Measurements from ENCODE around the gene C10orf143.

DNA sequence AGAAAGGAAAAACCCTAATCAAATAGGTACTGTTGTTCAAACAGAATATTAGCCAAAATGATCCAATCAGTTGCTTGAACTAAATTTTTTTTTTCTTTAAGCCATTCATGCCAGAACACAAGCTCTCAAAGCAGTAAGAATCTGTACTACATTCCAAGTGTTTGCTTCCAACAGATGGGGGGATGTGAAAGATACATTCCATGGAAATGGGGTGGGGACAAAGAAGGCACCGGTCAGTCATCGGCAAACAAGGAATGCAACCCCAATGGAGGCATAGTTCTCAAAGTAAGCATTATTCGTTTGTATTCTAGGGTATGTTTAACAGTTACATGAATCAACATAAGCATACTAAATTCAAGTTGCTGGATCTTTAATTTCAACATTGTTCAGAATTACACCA is 32.5 kb downstream of the C10orf143 start:
- TF ChIP-seq, protein P1, sequence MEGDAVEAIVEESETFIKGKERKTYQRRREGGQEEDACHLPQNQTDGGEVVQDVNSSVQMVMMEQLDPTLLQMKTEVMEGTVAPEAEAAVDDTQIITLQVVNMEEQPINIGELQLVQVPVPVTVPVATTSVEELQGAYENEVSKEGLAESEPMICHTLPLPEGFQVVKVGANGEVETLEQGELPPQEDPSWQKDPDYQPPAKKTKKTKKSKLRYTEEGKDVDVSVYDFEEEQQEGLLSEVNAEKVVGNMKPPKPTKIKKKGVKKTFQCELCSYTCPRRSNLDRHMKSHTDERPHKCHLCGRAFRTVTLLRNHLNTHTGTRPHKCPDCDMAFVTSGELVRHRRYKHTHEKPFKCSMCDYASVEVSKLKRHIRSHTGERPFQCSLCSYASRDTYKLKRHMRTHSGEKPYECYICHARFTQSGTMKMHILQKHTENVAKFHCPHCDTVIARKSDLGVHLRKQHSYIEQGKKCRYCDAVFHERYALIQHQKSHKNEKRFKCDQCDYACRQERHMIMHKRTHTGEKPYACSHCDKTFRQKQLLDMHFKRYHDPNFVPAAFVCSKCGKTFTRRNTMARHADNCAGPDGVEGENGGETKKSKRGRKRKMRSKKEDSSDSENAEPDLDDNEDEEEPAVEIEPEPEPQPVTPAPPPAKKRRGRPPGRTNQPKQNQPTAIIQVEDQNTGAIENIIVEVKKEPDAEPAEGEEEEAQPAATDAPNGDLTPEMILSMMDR (IDR thresholded peaks at IDR 0.05; ENCODE audit: low read depth, low read length) = no peak
- no peak for TF ChIP-seq EZH2phosphoT487 (IDR thresholded peaks at IDR 0.05; ENCODE audit: low read depth)
